Right lobe of liver (tissue), 4 donors: ENCODE measurements around the gene PDCD1.

ENCODE experiments used
- CTCF ChIP-seq, 4 donors: fragments of 200-600 bp in 3 of 4; fragments of 450-650 bp in 1 of 4; IDR thresholded peaks; one replicate each; pipeline versions ENCODE4 v1.5.1 to v1.8.0; 2016 to 2022; ENCODE audit warnings: antibody characterized with exemption in 4 of 4, mild to moderate bottlenecking in 2 of 4
- POLR2A ChIP-seq: fragments of 450-650 bp; IDR thresholded peaks from one replicate; pipeline ENCODE4 v1.6.1; 2017; ENCODE audit warnings: antibody characterized with exemption, mild to moderate bottlenecking
- donor health status: DM: no; HTN: no; CAD: no.
- donor health status: DM: no; HTN: no; CAD: no.
- donor health status: DM: no; HTN: yes; CAD: no.

- TF ChIP-seq POLR2A (no peak), CTCF (IDR thresholded peaks at IDR 0.05) (no peak)
Measured at GRCh38 chr2:241873081-241873802, 14.5 kb upstream of the PDCD1 start.
